ENCODE measurements around the gene ARMH3. TPM values are rescaled to one million over a fixed set of nuclear protein-coding genes. Genes with fewer than 3 reads are reported as not detected.

Gene ARMH3
- total and polyA plus RNA-seq, 8 donors, result 3.5 to 29.0 (median 17.2) TPM

- Histone ChIP-seq H3K27me3 (no peaks in the 10 kb centered on the region), H3K4me1 (no peaks in the 10 kb centered on the region), H3K27ac (no peak overlapping the region), H3K36me3 (peaks cover 6 to 28% (median 17%) of the 10 kb centered on the region in 4 donors), H3K9me3 (no peaks in the 10 kb centered on the region), H3K4me3 (no peak overlapping the region)
- no peak for DNase-seq
- WGBS, 5 donors, result 87 to 96% (median 93%) methylated on average over 4 of the region's 4 CpGs
- intact Hi-C loops (cut with DNase I; ENCODE audit: low total_unique reads), result no loop called here
- TF ChIP-seq CTCF (IDR thresholded peaks at IDR 0.05) (no peak), EP300 (IDR thresholded peaks at IDR 0.05) (no peak), POLR2AphosphoS5 (IDR thresholded peaks at IDR 0.05) (no peak), POLR2A (IDR thresholded peaks at IDR 0.05) (no peak)
These were observed 149.3 kb downstream of the ARMH3 start for GRCh38 chr10:101906586-101907183.

DNA sequence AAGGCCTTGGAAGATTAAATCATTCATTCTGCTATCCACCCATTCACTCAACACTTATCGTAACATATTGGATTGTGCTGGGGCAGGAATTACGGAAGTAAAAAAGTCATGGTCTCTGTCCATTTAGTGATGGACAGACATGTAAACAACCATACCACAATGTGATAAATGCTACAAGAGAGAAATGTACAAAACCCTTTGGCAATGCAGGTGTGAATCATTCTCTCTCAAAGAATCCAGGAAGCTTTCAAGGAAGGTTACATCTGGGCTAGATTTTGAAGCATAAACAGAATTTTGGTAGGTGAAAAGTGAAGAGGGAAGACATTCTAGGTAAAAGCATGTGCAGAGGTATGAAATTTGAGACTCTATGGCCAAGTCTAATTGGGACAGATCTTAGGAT lies 150.7 kb downstream of the ARMH3 start:
- intact Hi-C loops (cut with DNase I; ENCODE audit: low total_unique reads), result no loop called here
- H3K4me3 ChIP-seq, result no peak overlapping the region
- H3K4me1 ChIP-seq, result no peaks in the 10 kb centered on the region
- H3K27ac ChIP-seq, result no peak overlapping the region
- TF ChIP-seq CTCF (IDR thresholded peaks at IDR 0.05) (no peak), EP300 (IDR thresholded peaks at IDR 0.05) (no peak), POLR2AphosphoS5 (IDR thresholded peaks at IDR 0.05) (no peak), POLR2A (IDR thresholded peaks at IDR 0.05) (no peak)
- H3K27me3 ChIP-seq, result no peaks in the 10 kb centered on the region
- H3K9me3 ChIP-seq, result no peaks in the 10 kb centered on the region
- H3K36me3 ChIP-seq, result peaks cover 0 to 17% (median 8%) of the 10 kb centered on the region in 4 donors
- WGBS, 5 donors, result 97 to 100% (median 98%) methylated on average over 2 of the region's 2 CpGs
- DNase-seq, result no peak

GRCh38 chr10:101903827-101904550 lies 152.0 kb downstream of the ARMH3 start:
- no peaks in the 10 kb centered on the region for H3K4me1 ChIP-seq
- H3K36me3 ChIP-seq, result peaks cover 0 to 17% (median 6%) of the 10 kb centered on the region in 4 donors
- H3K27me3 ChIP-seq, result no peaks in the 10 kb centered on the region
- intact Hi-C loops (cut with DNase I; ENCODE audit: low total_unique reads), result no loop called here
- no peak overlapping the region for H3K27ac ChIP-seq
- TF ChIP-seq EP300 (IDR thresholded peaks at IDR 0.05) (no peak), CTCF (IDR thresholded peaks at IDR 0.05) (no peak), POLR2AphosphoS5 (IDR thresholded peaks at IDR 0.05) (no peak), POLR2A (IDR thresholded peaks at IDR 0.05) (no peak)
- H3K9me3 ChIP-seq, result no peaks in the 10 kb centered on the region
- 72 to 82% (median 76%) methylated on average over 7 of the region's 7 CpGs for WGBS, 5 donors
- H3K4me3 ChIP-seq, result no peak overlapping the region
- peak in 1 of 2 donors; percentile 55 for DNase-seq

GRCh38 chr10:101902820-101903145 lies 153.2 kb downstream of the ARMH3 start:
- no peak for DNase-seq
- Histone ChIP-seq H3K4me3 (no peak overlapping the region), H3K4me1 (peaks cover 0 to 3% (median 1%) of the 10 kb centered on the region in 4 donors), H3K27ac (no peak overlapping the region), H3K36me3 (peaks cover 0 to 17% (median 6%) of the 10 kb centered on the region in 4 donors), H3K27me3 (no peaks in the 10 kb centered on the region), H3K9me3 (no peaks in the 10 kb centered on the region)
- WGBS, 5 donors, result 94 to 100% (median 96%) methylated on average over 4 of the region's 4 CpGs
- intact Hi-C loops (cut with DNase I; ENCODE audit: low total_unique reads), result no loop called here
- TF ChIP-seq POLR2A (IDR thresholded peaks at IDR 0.05) (no peak), CTCF (IDR thresholded peaks at IDR 0.05) (no peak), EP300 (IDR thresholded peaks at IDR 0.05) (no peak), POLR2AphosphoS5 (IDR thresholded peaks at IDR 0.05) (no peak)

All from stomach (tissue), 9 donors.